Tibial nerve (tissue), 4 donors: ENCODE results near the gene BUB1. TPM values are rescaled to one million over a fixed set of nuclear protein-coding genes. Genes with fewer than 3 reads are reported as not detected.

Source experiments
- DNase-seq, 2 donors: peaks; one replicate each; pipeline ENCODE4 v3.0.0-alpha.2; 2019; ENCODE audit warnings: low spot score in 2 of 2
- H3K27ac ChIP-seq, 4 donors: fragments of 200-600 bp; sonication (generic) in 3 of 4; one replicate each; pipeline ENCODE4 v1.5.1; 2017 to 2019; ENCODE audit warnings: mild to moderate bottlenecking in 1 of 4
- H3K27me3 ChIP-seq, 2 donors: fragments of 200-600 bp; sonication (generic) in 1 of 2; one replicate each; pipeline versions ENCODE4 v1.5.1 to v1.6.0; 2017 to 2019
- H3K36me3 ChIP-seq, 3 donors: fragments of 200-600 bp; sonication (generic); one replicate each; pipeline ENCODE4 v1.5.1; 2018 to 2019
- H3K4me1 ChIP-seq, 4 donors: fragments of 200-600 bp; sonication (generic) in 3 of 4; one replicate each; pipeline ENCODE4 v1.5.1; 2017 to 2019
- H3K4me3 ChIP-seq, 4 donors: fragments of 200-600 bp; sonication (generic) in 3 of 4; one replicate each; pipeline ENCODE4 v1.5.1; 2017 to 2019; ENCODE audit warnings: mild to moderate bottlenecking in 1 of 4, moderate library complexity in 1 of 4
- H3K9me3 ChIP-seq, 4 donors: fragments of 200-600 bp; sonication (generic) in 3 of 4; one replicate each; pipeline ENCODE4 v1.5.1; 2017 to 2019
- EP300 ChIP-seq, 2 donors: sonication (generic); formaldehyde crosslinking; IDR thresholded peaks; one replicate each; pipeline ENCODE4 v1.6.1; 2017; ENCODE audit warnings: antibody characterized with exemption in 2 of 2, mild to moderate bottlenecking in 1 of 2
- POLR2A ChIP-seq, 2 donors: fragments of 450-650 bp; IDR thresholded peaks; one replicate each; pipeline ENCODE4 v1.6.1; 2017; ENCODE audit warnings: antibody characterized with exemption in 2 of 2, mild to moderate bottlenecking in 2 of 2, moderate library complexity in 2 of 2
- WGBS, 2 donors: methylation state at CpG; one replicate each; pipeline ENCODE4 v1.1.5; 2018; 5-methylcytosine and 5-hydroxymethylcytosine counted together
- total RNA-seq, 4 donors: library from RNA; depleted of rRNA; stranded (reverse); fragments of >200 nt; gene quantifications; one replicate each; pipeline ENCODE4 v1.1.0, GENCODE V29; 2016
- TF ChIP-seq, protein P1 (sequence below), 5 experiments: fragments of 200-600 bp in 3 of 5; fragments of 450-650 bp in 2 of 5; sonication (generic) in 3 of 5; IDR thresholded peaks; one replicate each; pipeline ENCODE4 v1.5.1; 2016 to 2019; ENCODE audit warnings: antibody characterized with exemption in 5 of 5, mild to moderate bottlenecking in 3 of 5, moderate library complexity in 2 of 5

BUB1 gene
- total RNA-seq, 4 donors from 2014 or later = 0.42 to 1.8 (median 0.71) TPM

DNA sequence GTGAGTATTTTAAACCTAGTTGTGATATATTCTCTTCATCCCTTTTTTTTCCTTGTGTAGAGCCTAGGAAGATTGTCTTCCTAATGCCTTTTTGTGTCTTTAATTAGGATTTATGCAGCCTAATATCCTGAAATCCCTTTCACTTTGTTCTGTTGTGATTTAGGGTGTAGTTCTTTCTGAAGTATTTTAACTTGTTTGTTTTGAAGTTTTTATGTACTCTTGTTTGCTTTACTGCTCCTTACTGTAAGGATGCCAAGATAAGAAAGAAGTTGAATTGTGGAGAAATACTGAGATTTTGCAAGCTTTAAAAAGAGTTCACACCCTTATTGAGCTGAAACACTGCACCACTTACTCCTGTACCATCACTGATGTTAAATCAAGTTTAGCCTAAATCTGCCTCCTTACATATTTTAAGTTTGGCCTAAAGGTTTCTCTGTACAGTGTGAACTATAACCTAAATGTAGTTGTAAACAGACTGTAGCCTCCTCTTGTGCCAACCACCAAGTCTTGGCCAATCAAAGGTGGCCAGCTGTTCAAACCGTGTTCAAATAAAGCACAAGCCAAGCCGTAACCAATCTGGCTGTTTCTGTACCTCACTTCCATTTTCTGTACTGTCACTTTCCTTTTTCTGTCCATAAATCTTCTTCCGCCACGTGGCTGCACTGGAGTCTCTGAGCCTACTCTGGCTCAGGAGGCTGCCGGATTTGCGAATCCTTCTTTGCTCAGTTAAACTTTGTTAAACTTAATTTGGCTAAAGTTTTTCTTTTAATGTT, 36.8 kb upstream of the BUB1 start:
- no peak for DNase-seq
- peaks cover 0 to 24% (median 8%) of the 10 kb centered on the region in 4 donors for H3K4me1 ChIP-seq
- H3K9me3 ChIP-seq = no peaks in the 10 kb centered on the region
- no peak overlapping the region for H3K4me3 ChIP-seq
- no peak overlapping the region for H3K27ac ChIP-seq
- TF ChIP-seq, protein P1, sequence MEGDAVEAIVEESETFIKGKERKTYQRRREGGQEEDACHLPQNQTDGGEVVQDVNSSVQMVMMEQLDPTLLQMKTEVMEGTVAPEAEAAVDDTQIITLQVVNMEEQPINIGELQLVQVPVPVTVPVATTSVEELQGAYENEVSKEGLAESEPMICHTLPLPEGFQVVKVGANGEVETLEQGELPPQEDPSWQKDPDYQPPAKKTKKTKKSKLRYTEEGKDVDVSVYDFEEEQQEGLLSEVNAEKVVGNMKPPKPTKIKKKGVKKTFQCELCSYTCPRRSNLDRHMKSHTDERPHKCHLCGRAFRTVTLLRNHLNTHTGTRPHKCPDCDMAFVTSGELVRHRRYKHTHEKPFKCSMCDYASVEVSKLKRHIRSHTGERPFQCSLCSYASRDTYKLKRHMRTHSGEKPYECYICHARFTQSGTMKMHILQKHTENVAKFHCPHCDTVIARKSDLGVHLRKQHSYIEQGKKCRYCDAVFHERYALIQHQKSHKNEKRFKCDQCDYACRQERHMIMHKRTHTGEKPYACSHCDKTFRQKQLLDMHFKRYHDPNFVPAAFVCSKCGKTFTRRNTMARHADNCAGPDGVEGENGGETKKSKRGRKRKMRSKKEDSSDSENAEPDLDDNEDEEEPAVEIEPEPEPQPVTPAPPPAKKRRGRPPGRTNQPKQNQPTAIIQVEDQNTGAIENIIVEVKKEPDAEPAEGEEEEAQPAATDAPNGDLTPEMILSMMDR (IDR thresholded peaks at IDR 0.05) = no peak
- no peak for TF ChIP-seq POLR2A (IDR thresholded peaks at IDR 0.05)
- TF ChIP-seq EP300 (IDR thresholded peaks at IDR 0.05) = no peak
- WGBS, 2 donors = 61 to 66% methylated on average over 6 of the region's 6 CpGs
- no peaks in the 10 kb centered on the region for H3K27me3 ChIP-seq
- no peaks in the 10 kb centered on the region for H3K36me3 ChIP-seq

DNA sequence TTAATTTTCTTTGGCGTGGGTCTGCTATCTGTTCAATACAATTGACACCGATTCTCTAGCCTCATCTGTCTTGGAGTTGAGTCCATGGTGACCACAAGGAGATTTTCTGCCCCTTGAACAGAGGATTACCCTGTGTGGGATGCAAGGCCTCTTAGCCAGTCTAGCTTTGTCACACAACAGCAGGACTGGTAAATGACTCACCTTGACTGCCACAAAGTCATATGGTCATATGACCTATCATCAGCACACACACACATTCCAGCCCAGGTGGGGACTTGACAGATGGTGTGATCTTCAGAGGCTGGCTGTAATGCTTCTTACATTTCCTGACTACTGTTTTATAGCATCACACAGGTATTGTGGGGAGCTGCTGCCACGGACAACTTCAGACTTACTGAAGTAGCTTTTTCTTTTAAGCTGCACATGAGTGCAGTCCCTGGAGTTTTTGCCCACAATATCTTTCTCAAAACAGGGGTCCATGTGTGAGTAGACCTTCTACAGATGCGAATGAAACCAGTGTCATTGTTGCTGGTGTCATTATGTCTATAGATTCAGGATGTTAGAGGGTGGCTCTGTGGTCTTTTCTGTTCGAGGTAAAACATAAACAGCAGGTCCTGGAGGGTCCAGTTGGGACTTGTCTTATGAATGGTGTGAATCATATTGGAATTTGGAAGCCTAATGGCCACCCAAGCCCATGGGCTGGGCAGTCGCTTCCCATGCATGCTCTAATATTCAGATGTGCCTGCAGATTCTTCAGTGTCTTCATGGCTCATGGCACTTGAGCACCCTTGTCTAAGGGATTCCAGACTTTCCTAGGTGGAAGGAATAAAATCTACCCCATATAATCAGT, 35.9 kb upstream of the BUB1 start:
- DNase-seq = no peak
- H3K4me1 ChIP-seq = peaks cover 0 to 20% (median 8%) of the 10 kb centered on the region in 4 donors
- no peak for TF ChIP-seq EP300 (IDR thresholded peaks at IDR 0.05)
- no peak for TF ChIP-seq POLR2A (IDR thresholded peaks at IDR 0.05)
- TF ChIP-seq, protein P1 (IDR thresholded peaks at IDR 0.05) = no peak
- no peaks in the 10 kb centered on the region for H3K27me3 ChIP-seq
- H3K27ac ChIP-seq = no peak overlapping the region
- H3K4me3 ChIP-seq = no peak overlapping the region
- H3K36me3 ChIP-seq = no peaks in the 10 kb centered on the region
- 83 to 87% methylated on average over 6 of the region's 6 CpGs for WGBS, 2 donors
- no peaks in the 10 kb centered on the region for H3K9me3 ChIP-seq

DNA sequence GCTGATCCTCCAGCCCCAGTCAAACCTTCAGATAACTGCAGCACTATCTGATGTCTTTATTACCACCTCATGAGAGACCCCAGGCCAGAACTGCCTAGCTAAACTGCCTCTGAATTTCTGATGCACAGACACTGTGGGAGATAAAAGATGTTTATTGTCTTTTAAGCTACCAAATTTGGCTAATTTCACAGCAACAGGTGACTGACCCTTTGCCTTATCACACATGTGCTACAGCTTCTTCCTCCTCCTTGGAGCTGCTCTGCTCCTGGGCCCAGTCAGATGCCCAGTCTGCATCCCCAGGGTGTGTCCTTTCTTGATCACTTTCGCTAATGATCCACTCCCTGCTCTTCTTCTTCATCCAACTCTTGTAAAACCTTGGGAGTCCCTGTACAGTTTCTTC, 34.9 kb upstream of the BUB1 start:
- no peak for TF ChIP-seq POLR2A (IDR thresholded peaks at IDR 0.05)
- TF ChIP-seq EP300 (IDR thresholded peaks at IDR 0.05) = no peak
- Histone ChIP-seq H3K36me3 (no peaks in the 10 kb centered on the region), H3K4me1 (peaks cover 0 to 10% (median 3%) of the 10 kb centered on the region in 4 donors), H3K9me3 (no peaks in the 10 kb centered on the region), H3K27ac (no peak overlapping the region), H3K4me3 (no peak overlapping the region), H3K27me3 (no peaks in the 10 kb centered on the region)
- no peak for DNase-seq
- WGBS, 2 donors = 93 to 97% methylated on average over 1 of the region's 1 CpG

DNA sequence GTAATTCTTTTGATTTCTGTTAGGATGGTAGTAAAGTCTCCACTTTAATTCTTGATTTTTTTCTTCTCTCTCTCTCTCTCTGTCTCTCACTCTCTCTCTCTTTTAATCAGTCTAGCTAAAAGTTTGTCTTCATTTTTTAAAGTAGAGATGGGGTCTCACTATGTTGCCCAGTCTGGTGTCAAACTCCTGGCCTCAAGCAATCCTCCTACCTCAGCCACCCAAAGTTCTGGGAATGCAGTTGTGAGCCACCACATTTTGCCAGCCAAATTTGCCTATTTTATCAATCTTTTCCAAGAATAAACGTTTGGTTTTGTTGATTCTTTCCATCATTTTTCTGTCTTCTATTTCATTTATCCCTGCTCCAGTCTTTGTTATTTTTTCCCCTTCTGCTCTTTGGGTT, 30.6 kb upstream of the BUB1 start:
- no peaks in the 10 kb centered on the region for H3K4me1 ChIP-seq
- H3K27me3 ChIP-seq = no peaks in the 10 kb centered on the region
- no peak for TF ChIP-seq EP300 (IDR thresholded peaks at IDR 0.05)
- TF ChIP-seq, protein P1 (IDR thresholded peaks at IDR 0.05) = no peak
- no peak for TF ChIP-seq POLR2A (IDR thresholded peaks at IDR 0.05)
- no peaks in the 10 kb centered on the region for H3K9me3 ChIP-seq
- H3K4me3 ChIP-seq = no peak overlapping the region
- no peak overlapping the region for H3K27ac ChIP-seq
- no peak for DNase-seq
- no peaks in the 10 kb centered on the region for H3K36me3 ChIP-seq
- WGBS, 2 donors = 32 to 42% methylated on average over 1 of the region's 1 CpG

DNA sequence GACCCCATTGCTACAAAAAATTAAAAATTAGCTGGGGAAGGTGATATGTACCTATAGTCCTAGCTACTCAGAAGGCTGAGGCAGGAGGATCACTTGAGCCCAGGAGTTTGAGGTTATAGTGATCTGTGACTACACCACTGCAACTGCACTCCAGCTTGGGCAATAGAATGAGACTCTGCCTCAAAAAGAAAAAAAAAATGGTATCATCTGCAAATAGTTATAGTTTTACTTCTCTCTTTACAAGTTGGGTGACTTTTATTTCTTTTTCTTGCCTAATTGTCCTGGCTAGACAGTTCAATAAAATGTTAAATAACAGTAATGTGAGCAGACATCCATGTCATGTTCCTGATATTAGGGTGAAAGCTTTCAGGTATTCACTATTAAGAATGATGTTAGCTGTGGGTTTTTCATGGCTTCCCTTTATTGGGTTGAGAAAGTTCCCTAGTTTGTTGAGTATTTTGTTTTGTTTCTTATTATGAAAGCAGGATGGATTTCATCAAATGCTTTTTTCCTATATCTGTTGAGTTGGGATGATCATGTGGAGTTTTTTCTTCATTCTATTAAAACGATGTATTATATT, 29.6 kb upstream of the BUB1 start:
- no peaks in the 10 kb centered on the region for H3K27me3 ChIP-seq
- no peaks in the 10 kb centered on the region for H3K4me1 ChIP-seq
- no peak overlapping the region for H3K4me3 ChIP-seq
- DNase-seq = no peak
- no peaks in the 10 kb centered on the region for H3K9me3 ChIP-seq
- 87% methylated on average over 1 of the region's 1 CpG for WGBS, 2 donors
- no peaks in the 10 kb centered on the region for H3K36me3 ChIP-seq
- no peak overlapping the region for H3K27ac ChIP-seq
- TF ChIP-seq POLR2A (IDR thresholded peaks at IDR 0.05) (no peak), EP300 (IDR thresholded peaks at IDR 0.05) (no peak)
- TF ChIP-seq, protein P1 (IDR thresholded peaks at IDR 0.05) = no peak
